OCI-LY1 (cell line): ENCODE data around the gene FAM151B.

ENCODE experiments used
- H2AFZ ChIP-seq: fragments of 200-600 bp; sonication (generic), shearing (Covaris generic); 2 replicates; pipeline ENCODE4 v1.6.0; 2014; ENCODE audit warnings: antibody characterized with exemption, mild to moderate bottlenecking, low read length
- H3F3A ChIP-seq: fragments of 200-600 bp; sonication (generic), shearing (Covaris generic); 2 replicates; pipeline ENCODE4 v1.6.0; 2014; ENCODE audit warnings: mild to moderate bottlenecking, antibody characterized with exemption, low read length, moderate library complexity; ENCODE audit not compliant: insufficient read depth
- H3K27ac ChIP-seq: fragments of 200-600 bp; sonication (generic); 2 replicates; pipeline ENCODE4 v1.5.1; 2014; ENCODE audit warnings: low read length, mixed run types, mild to moderate bottlenecking, low read depth; ENCODE audit not compliant: poor library complexity, severe bottlenecking
- H3K27me3 ChIP-seq: fragments of 200-600 bp; sonication (generic); 2 replicates; pipeline ENCODE4 v1.6.0; 2014; ENCODE audit warnings: antibody characterized with exemption, mild to moderate bottlenecking, low read length, moderate library complexity; ENCODE audit not compliant: insufficient read depth
- H3K36me3 ChIP-seq: fragments of 200-600 bp; sonication (generic); 2 replicates; pipeline ENCODE4 v1.6.1; 2014; ENCODE audit warnings: mild to moderate bottlenecking, antibody characterized with exemption, low read length, moderate library complexity, mixed read lengths; ENCODE audit not compliant: insufficient read depth
- H3K4me1 ChIP-seq: fragments of 200-600 bp; sonication (generic); 2 replicates; pipeline ENCODE4 v1.5.1; 2014; ENCODE audit warnings: mild to moderate bottlenecking, low read length, moderate library complexity; ENCODE audit not compliant: insufficient read depth, severe bottlenecking
- H3K4me2 ChIP-seq: fragments of 200-600 bp; sonication (generic), shearing (Covaris generic); 2 replicates; pipeline ENCODE4 v1.6.1; 2014; ENCODE audit warnings: low read length
- H3K4me3 ChIP-seq: fragments of 200-600 bp; sonication (generic); 2 replicates; pipeline ENCODE4 v1.5.1; 2014; ENCODE audit warnings: low read length, low read depth, mild to moderate bottlenecking, mixed read lengths; ENCODE audit not compliant: poor library complexity, severe bottlenecking
- H3K79me2 ChIP-seq: fragments of 200-600 bp; shearing (Covaris generic); 2 replicates; pipeline ENCODE4 v1.6.1; 2016; ENCODE audit warnings: mixed run types, low read length, mixed read lengths; ENCODE audit not compliant: insufficient read depth
- H3K9ac ChIP-seq: fragments of 200-600 bp; sonication (generic), shearing (Covaris generic); 2 replicates; pipeline ENCODE4 v1.6.1; 2014; ENCODE audit warnings: mild to moderate bottlenecking, low read length, mixed read lengths
- H3K9me2 ChIP-seq: fragments of 200-600 bp; sonication (generic), shearing (Covaris generic); 2 replicates; pipeline ENCODE4 v1.6.1; 2014; ENCODE audit warnings: low read depth, mild to moderate bottlenecking, low read length, mixed read lengths
- H3K9me3 ChIP-seq: fragments of 200-600 bp; shearing (Covaris generic); 2 replicates; pipeline ENCODE4 v1.6.1; 2014; ENCODE audit warnings: low read length, mixed read lengths
- H4K20me1 ChIP-seq: fragments of 200-600 bp; sonication (generic), shearing (Covaris generic); 2 replicates; pipeline ENCODE4 v1.6.0; 2016; ENCODE audit warnings: mild to moderate bottlenecking, low read length; ENCODE audit not compliant: insufficient read depth
- EZH2 ChIP-seq: fragments of 200-600 bp; sonication (generic), shearing (Covaris generic); IDR thresholded peaks from 2 replicates; pipeline ENCODE4 v1.8.0; 2017; ENCODE audit warnings: borderline replicate concordance, mixed run types, mild to moderate bottlenecking, antibody characterized with exemption, low read length, moderate library complexity, mixed read lengths
- TF ChIP-seq, protein P1 (sequence below): fragments of 200-600 bp; sonication (generic), shearing (Covaris generic); IDR thresholded peaks from 2 replicates; pipeline ENCODE4 v1.5.1; 2017; ENCODE audit warnings: mild to moderate bottlenecking, antibody characterized with exemption, low read length, moderate library complexity, mixed read lengths

Gene FAM151B

DNA sequence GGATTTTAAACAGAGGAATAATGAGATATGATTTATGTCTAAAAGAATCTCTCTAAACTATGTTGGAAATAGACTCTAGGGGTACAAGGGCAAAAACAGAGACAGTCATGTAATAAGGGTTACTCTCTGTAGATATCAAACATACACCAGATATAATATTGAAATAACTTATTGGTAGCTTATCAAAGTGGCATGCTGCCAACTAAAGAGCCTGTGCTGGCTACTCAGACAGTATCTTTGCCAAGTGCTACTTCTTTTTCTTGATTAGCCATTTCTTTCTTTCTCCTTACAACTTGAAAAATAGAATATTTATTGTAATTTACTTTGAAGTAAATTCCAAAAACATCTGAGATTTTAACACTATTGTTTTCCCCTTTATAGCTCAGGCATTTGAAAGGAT lies 45.2 kb upstream of the FAM151B start:
- no peaks in the 10 kb centered on the region for H3K9me2 ChIP-seq
- TF ChIP-seq EZH2 = no peak
- TF ChIP-seq, protein P1, sequence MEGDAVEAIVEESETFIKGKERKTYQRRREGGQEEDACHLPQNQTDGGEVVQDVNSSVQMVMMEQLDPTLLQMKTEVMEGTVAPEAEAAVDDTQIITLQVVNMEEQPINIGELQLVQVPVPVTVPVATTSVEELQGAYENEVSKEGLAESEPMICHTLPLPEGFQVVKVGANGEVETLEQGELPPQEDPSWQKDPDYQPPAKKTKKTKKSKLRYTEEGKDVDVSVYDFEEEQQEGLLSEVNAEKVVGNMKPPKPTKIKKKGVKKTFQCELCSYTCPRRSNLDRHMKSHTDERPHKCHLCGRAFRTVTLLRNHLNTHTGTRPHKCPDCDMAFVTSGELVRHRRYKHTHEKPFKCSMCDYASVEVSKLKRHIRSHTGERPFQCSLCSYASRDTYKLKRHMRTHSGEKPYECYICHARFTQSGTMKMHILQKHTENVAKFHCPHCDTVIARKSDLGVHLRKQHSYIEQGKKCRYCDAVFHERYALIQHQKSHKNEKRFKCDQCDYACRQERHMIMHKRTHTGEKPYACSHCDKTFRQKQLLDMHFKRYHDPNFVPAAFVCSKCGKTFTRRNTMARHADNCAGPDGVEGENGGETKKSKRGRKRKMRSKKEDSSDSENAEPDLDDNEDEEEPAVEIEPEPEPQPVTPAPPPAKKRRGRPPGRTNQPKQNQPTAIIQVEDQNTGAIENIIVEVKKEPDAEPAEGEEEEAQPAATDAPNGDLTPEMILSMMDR = no peak
- peaks cover 4% of the 10 kb centered on the region; the same call in 1 of the 2 replicates for H3K36me3 ChIP-seq
- H3K27ac ChIP-seq = no peak overlapping the region
- H2AFZ ChIP-seq = no peak overlapping the region
- H3K9ac ChIP-seq = no peak overlapping the region
- H4K20me1 ChIP-seq = no peaks in the 10 kb centered on the region
- no peak overlapping the region for H3K4me3 ChIP-seq
- no peaks in the 10 kb centered on the region for H3K4me1 ChIP-seq
- H3K79me2 ChIP-seq = no peaks in the 10 kb centered on the region
- no peaks in the 10 kb centered on the region for H3F3A ChIP-seq
- H3K9me3 ChIP-seq = no peaks in the 10 kb centered on the region
- H3K4me2 ChIP-seq = no peak overlapping the region
- H3K27me3 ChIP-seq = no peaks in the 10 kb centered on the region

DNA sequence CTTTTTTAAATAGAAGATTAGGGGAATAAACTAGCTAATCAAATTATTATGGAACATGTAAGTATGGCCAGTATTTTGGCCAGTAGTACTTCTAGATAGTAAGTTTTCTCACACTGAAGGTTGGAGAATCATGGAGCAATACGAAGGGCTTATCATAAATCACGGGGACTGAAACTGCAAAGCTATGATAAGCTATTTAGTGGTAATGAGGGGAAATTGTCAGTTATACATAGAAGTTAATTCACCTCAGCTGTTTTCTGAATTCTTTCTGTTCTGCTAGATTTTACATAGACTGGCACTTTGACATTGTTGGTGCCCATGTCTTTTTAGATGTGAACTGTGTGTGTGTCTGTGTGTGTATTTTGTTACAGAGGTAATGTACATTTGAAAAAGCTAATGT lies 34.5 kb upstream of the FAM151B start:
- H3K4me1 ChIP-seq = no peaks in the 10 kb centered on the region
- H2AFZ ChIP-seq = no peak overlapping the region
- no peaks in the 10 kb centered on the region for H3F3A ChIP-seq
- no peak for TF ChIP-seq EZH2
- TF ChIP-seq, protein P1 = no peak
- no peaks in the 10 kb centered on the region for H4K20me1 ChIP-seq
- H3K9ac ChIP-seq = no peak overlapping the region
- peaks cover 6% of the 10 kb centered on the region for H3K36me3 ChIP-seq
- H3K79me2 ChIP-seq = no peaks in the 10 kb centered on the region
- no peak overlapping the region for H3K27ac ChIP-seq
- no peak overlapping the region for H3K4me3 ChIP-seq
- no peaks in the 10 kb centered on the region for H3K9me2 ChIP-seq
- no peaks in the 10 kb centered on the region for H3K9me3 ChIP-seq
- no peak overlapping the region for H3K4me2 ChIP-seq
- H3K27me3 ChIP-seq = no peaks in the 10 kb centered on the region

DNA sequence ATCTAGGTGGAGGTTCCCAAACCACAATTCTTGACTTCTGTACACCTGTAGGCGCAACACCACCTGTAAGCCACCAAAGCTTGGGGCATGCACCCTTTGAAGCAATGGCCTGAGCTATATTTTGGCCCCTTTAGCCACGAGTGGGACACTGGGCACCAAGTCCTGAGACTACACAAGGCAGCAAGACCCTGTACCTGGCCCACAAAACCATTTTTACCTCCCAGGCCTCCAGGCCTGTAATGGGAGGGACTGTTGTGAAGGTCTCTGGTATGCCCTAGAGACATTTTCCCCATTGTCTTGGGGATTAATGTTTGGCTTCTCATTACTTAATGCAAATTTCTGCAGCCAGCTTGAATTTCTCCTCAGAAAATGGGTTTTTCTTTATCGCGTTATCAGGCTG lies 24.6 kb upstream of the FAM151B start:
- Histone ChIP-seq H3K4me3 (no peak overlapping the region), H3K27ac (no peak overlapping the region), H3K9ac (no peak overlapping the region), H3K27me3 (no peaks in the 10 kb centered on the region), H3K4me1 (no peaks in the 10 kb centered on the region), H4K20me1 (no peaks in the 10 kb centered on the region), H3K9me3 (peaks cover 5% of the 10 kb centered on the region; the same call in 1 of the 2 replicates), H3K36me3 (peaks cover 29% of the 10 kb centered on the region), H3K4me2 (no peak overlapping the region), H3F3A (no peaks in the 10 kb centered on the region), H3K79me2 (no peaks in the 10 kb centered on the region), H2AFZ (no peak overlapping the region), H3K9me2 (no peaks in the 10 kb centered on the region)
- TF ChIP-seq EZH2 = no peak
- TF ChIP-seq, protein P1 = no peak
